Measurements from ENCODE around the gene RPS15.

RPS15 gene

DNA sequence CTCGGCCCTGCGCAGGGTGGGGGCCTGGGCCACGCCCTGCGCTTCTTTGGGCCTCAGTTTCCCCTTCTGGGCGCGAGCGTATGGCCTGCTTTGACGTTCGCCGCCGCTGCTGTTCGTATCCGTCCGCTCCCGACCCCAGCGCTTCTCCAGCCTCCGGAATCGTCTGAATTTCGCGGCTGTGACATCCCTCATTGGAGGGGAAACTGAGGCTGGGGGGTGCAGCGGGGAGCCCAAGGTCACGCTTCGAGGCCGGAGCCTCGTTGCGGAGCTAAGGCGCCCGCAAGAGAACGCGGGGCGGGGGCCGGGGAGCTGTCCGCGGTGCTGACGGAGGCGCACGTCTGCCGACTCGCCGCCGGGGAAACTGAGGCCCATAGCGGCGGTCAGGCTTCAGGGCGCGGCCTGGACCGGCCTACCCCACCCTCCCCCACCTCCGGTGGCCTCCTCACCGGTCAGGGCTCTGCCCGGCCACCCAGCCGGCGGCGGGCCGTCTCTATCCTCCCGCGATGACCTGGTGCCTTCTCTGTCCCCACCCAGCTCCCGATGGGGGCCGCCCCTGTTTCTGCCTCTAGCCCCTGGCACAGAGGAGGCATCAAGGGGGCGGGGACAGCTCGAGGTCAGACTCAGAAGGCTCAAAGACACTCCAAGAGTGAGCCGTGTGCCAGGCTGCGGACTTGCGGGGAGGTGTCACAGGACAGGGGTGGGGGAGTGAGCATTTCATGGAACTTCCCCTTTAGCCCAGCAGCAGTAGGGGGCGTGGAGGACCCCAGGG is 8.7 kb downstream of the RPS15 start:
- no peak overlapping the region for H3K4me2 ChIP-seq
- H3K27me3 ChIP-seq (ENCODE audit: insufficient read depth, low read depth): peaks cover 60% of the 10 kb centered on the region
- no peaks in the 10 kb centered on the region for H3K36me3 ChIP-seq (ENCODE audit: insufficient read depth)
- H3K4me3 ChIP-seq (IDR thresholded peaks at IDR 0.05; ENCODE audit: insufficient read depth, low read depth, low read length): no peak overlapping the region
- H4K20me1 ChIP-seq (ENCODE audit: insufficient read depth): no peaks in the 10 kb centered on the region; the same call in 1 of the 2 replicates
- peaks cover 14% of the 10 kb centered on the region for H3K4me1 ChIP-seq (ENCODE audit: low read depth, poor library complexity, severe bottlenecking)
- H3K27ac ChIP-seq: no peak overlapping the region
- H3K9ac ChIP-seq: no peak overlapping the region
- H3K79me2 ChIP-seq (ENCODE audit: insufficient read depth, low read depth): no peaks in the 10 kb centered on the region
- H2AFZ ChIP-seq (ENCODE audit: low read depth): no peak overlapping the region
- TF ChIP-seq CTCF (conservative IDR thresholded peaks at IDR 0.05; ENCODE audit: low read depth, low read length): no peak

- H4K20me1 ChIP-seq (ENCODE audit: insufficient read depth): no peaks in the 10 kb centered on the region; the same call in 1 of the 2 replicates
- H2AFZ ChIP-seq (ENCODE audit: low read depth): no peak overlapping the region
- H3K27me3 ChIP-seq (ENCODE audit: insufficient read depth, low read depth): peaks cover 66% of the 10 kb centered on the region
- H3K36me3 ChIP-seq (ENCODE audit: insufficient read depth): no peaks in the 10 kb centered on the region
- H3K79me2 ChIP-seq (ENCODE audit: insufficient read depth, low read depth): no peaks in the 10 kb centered on the region
- no peak for TF ChIP-seq CTCF (conservative IDR thresholded peaks at IDR 0.05; ENCODE audit: low read depth, low read length)
- H3K27ac ChIP-seq: no peak overlapping the region
- peaks cover 14% of the 10 kb centered on the region for H3K4me1 ChIP-seq (ENCODE audit: low read depth, poor library complexity, severe bottlenecking)
- no peak overlapping the region for H3K4me2 ChIP-seq
- no peak overlapping the region for H3K9ac ChIP-seq
- H3K4me3 ChIP-seq (IDR thresholded peaks at IDR 0.05; ENCODE audit: insufficient read depth, low read depth, low read length): no peak overlapping the region
Observed at GRCh38 chr19:1447504-1447903, 9.3 kb downstream of the RPS15 start.

- H3K27me3 ChIP-seq (ENCODE audit: insufficient read depth, low read depth): peaks cover 69% of the 10 kb centered on the region
Observed at GRCh38 chr19:1447944-1448343, 9.7 kb downstream of the RPS15 start.

More at GRCh38 chr19:1447944-1448343, 9.7 kb downstream of the RPS15 start:
- H3K27ac ChIP-seq: no peak overlapping the region
- peaks cover 9% of the 10 kb centered on the region for H3K4me1 ChIP-seq (ENCODE audit: low read depth, poor library complexity, severe bottlenecking)
- TF ChIP-seq CTCF (conservative IDR thresholded peaks at IDR 0.05; ENCODE audit: low read depth, low read length): no peak
- no peaks in the 10 kb centered on the region for H3K79me2 ChIP-seq (ENCODE audit: insufficient read depth, low read depth)
- no peak overlapping the region for H3K4me3 ChIP-seq (IDR thresholded peaks at IDR 0.05; ENCODE audit: insufficient read depth, low read depth, low read length)
- H3K9ac ChIP-seq: no peak overlapping the region
- no peaks in the 10 kb centered on the region; the same call in 1 of the 2 replicates for H4K20me1 ChIP-seq (ENCODE audit: insufficient read depth)
- no peaks in the 10 kb centered on the region for H3K36me3 ChIP-seq (ENCODE audit: insufficient read depth)
- no peak overlapping the region for H3K4me2 ChIP-seq
- H2AFZ ChIP-seq (ENCODE audit: low read depth): no peak overlapping the region

All from KMS-11 (cell line).